Daoy (cell line): ENCODE measurements around the gene TFF3. TPM values are rescaled to one million over a fixed set of nuclear protein-coding genes. Genes with fewer than 3 reads are reported as not detected.

Source experiments
- DNase-seq: peaks from one replicate; pipeline ENCODE4 v3.0.0-alpha.2; 2015; ENCODE audit warnings: low read depth
- total RNA-seq: library from RNA; depleted of rRNA; stranded (reverse); fragments of >200 nt; shearing (Covaris generic); gene quantifications from 2 replicates; pipeline ENCODE4 v1.2.3, GENCODE V29; 2014; rRNA removed

TFF3 gene
- total RNA-seq, 1 experiment from 2014 or later: 3.4 TPM

DNA sequence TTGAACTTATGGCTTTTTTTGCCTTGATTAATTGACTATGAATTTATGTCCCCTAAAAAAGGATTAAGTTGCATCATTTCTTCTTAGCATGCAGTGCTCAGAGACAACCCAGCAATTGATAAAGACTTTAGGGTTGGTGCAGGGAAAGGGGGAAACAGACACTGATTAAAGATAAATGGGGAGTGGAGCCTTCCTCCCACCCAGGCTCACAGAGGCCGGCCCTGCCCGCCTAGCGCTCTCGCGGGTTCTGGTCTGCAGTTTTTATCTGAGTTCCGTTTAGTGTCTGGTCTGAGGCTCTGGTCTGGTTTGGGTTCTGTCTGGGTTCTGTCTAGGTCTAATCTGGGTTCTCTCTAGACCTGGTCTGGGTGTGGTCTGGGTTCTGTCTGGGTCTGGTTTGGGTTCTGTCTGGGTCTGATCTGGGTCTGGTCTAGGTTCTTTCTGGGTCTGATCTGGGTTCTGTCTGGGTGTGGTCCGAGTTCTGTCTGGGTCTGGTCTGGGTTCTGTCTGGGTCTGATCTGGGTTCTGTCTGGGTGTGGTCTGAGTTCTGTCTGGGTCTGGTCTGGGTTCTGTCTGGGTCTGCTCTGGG lies 48.1 kb downstream of the TFF3 start:
- no peak for DNase-seq

DNA sequence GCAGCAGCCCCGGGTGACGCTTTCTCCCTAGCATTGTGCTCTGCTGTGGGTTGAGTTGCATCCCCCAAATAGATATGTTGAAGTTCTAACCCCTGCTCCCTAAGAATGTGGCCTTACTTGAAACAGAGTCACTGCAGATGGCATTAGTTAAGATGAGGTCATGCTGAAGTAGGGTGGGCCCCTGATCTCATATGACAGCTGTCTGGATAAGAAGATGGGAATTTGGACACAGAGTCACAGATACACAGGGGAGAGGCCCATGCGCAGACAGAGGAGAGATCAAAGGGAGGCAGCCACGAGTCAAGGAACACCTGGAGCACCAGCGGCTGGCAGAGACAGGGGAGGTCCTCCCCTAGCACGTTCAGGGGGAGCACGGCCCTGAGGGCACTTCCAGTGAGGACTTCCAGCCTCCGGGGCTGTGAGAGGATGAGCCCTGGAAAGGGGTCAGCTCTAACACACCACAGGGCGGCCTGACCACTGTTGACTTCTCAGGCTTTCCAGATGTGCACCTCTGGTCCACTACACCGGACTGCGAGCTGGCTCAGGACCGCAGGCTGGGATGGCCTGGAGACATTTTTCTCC lies 49.9 kb downstream of the TFF3 start:
- DNase-seq: no peak

DNA sequence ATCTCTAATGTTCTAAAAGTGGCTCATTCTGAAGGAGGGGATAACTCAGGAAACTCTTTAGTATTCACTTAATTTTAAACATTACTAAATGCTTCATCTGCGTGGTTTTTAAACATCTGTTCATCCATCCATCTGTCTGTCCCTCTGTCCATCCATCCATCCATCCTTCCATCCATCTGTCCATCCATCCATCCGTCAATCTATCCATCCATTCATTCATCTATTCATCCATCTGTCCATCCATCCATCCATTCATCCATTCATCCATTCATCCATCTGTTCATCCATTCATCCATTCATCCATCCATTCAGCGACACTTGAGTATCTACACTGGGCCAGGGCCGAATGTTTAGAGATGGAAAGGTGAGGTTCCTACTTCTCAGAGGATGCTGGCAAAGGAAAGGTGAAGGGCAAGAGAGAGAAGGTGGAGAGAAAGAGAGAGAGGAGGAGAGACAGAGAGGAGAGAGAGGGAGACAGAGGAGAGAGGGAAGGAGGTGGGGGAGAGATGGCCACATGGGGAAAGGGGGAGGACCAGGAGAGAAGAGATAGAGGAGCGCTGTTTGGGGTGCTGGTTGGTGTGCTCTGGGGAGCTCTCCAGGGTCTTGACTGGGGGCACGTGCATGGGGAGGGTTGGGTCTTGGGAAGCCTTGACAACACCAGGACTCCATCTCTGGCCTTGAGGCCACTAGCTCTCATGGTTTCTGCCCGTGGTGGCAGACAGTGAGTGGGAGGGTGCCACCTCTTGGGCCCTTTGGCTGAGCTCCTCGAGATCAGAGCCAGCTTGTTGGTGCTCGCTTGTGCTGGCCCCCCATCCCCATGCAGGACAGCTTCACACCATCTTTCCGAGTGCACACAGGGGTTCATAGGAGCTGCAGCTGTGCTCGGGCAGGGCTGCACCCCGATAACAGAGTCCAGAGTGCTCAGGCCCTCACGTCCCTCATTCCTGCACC lies 50.7 kb downstream of the TFF3 start:
- no peak for DNase-seq

DNA sequence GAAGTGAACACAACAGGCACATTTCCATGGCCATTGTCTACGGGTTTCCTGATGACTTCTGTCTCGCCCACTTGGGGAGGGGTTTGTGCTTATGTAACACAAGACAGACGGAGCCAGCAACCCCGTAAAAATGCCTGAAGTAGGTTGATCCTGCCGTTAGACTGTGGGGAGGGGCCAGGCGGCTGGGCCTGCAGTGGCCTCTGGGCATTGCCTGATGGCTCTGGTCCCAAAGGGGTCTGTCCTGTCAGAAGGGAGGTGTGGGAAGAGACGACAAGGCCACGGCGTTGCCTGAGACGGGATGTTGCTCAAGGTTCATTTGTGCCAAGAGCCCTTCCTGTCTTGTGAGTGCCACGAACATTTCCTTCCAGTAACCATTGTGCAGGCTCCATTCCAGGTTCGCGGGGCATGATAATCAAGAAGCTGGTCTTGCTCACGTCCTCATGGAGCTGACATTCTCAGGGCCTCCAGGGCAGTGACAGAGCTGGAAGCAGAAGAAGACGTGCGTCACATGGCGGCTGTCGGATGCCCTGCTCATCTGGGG lies 51.5 kb downstream of the TFF3 start:
- DNase-seq: no peak

DNA sequence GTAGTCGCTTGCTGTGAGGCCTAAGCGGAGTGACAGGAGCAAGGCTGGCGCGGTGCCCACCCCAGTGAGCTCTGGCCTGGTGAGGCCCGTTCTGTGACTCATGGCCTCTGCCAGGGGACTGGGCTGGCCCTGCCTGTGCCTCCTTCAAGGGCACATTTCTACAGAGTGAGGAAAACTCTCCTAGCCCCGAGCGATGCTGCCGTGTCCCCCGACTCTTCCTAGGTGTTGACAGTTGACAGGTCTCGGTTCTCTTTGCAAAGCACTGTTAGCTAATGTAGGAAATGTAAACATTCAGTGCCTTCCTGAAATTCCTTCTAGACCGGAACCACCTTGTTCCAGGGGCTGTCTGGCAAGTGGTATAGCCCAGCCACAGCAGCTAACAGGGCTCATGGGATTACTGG lies 52.4 kb downstream of the TFF3 start:
- DNase-seq: peak; percentile 88

DNA sequence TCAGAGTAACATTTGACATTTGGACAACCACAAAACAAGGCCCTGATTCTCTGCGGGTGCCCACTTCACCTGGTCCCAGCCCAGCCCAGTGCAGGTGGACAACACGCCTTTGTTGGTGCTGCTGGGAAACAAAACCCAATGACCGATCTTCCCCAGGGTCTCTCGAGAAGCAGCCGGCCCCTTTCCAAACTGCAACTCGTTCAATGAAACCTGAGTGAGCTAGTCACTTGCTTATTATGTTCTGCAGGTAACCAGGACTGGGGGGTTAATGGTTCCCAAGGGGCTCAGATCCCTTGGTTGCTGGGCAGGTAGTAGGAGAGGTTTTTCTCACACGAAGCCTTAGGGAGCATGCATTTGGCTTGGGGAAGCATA lies 53.4 kb downstream of the TFF3 start:
- DNase-seq: no peak

Other genes with a start within 250 kb of the TFF3 start
- 0.24 and 0.80 TPM in 2 replicates for gene UMODL1, start 244.1 kb downstream of the TFF3 start, total RNA-seq
- 0.51 TPM in 2 replicates for gene ABCG1, start 96.3 kb downstream of the TFF3 start, total RNA-seq
- not detected in 2 replicates for gene TFF2, start 35.6 kb upstream of the TFF3 start, total RNA-seq
- gene TFF1, start 51.1 kb upstream of the TFF3 start, total RNA-seq: not detected in 2 replicates
- 8.7 TPM in 1 of 2 replicates, not detected in the other for gene TMPRSS3, start 80.6 kb upstream of the TFF3 start, total RNA-seq
- 0.18 TPM in 1 of 2 replicates, not detected in the other for gene UBASH3A, start 88.5 kb upstream of the TFF3 start, total RNA-seq
- gene RSPH1, start 180.8 kb upstream of the TFF3 start, total RNA-seq: 0.23 and 0.80 TPM in 2 replicates
- 10.9 and 23.2 TPM in 2 replicates for gene SLC37A1, start 198.4 kb upstream of the TFF3 start, total RNA-seq